Common myeloid progenitor, CD34-positive (primary cell): ENCODE results near the gene OR8A1.

Experiments
- CTCF ChIA-PET: fragments of 350-600 bp; sonication (Branson Sonifier 250); formaldehyde crosslinking; loops from one replicate; lab custom pipeline; 2021; ENCODE audit warnings: antibody characterized with exemption; lab: Charles Lee
- POLR2A ChIA-PET: fragments of 350-600 bp; sonication (Branson Sonifier 250); formaldehyde crosslinking; loops from one replicate; lab custom pipeline; 2021; ENCODE audit warnings: antibody characterized with exemption; lab: Charles Lee
- DNase-seq, 3 donors: peaks; one replicate each; pipeline versions ENCODE4 v3.0.0 to v3.0.0-alpha.2; 2013
- H3K27ac ChIP-seq, 2 experiments: 1 replicate in 1 of 2; 2 replicates in 1 of 2; pipeline ENCODE4 v1.7.0; 2013; ENCODE audit warnings: inconsistent platforms in 2 of 2, low read length in 2 of 2, mild to moderate bottlenecking in 2 of 2, low read depth in 1 of 2, moderate library complexity in 1 of 2; ENCODE audit not compliant: severe bottlenecking in 2 of 2, insufficient read depth in 1 of 2, poor library complexity in 1 of 2
- H3K27me3 ChIP-seq, 5 experiments: replicated peaks in 2 of 5; 1 replicate in 3 of 5; 2 replicates in 2 of 5; pipeline versions ENCODE4 v1.6.1 to v1.7.0; 2013; ENCODE audit warnings: low read length in 4 of 5, mild to moderate bottlenecking in 2 of 5, moderate library complexity in 2 of 5, inconsistent platforms in 1 of 5; ENCODE audit not compliant: insufficient read depth in 5 of 5, control insufficient read depth in 4 of 5
- H3K36me3 ChIP-seq, 4 experiments: 1 replicate in 2 of 4; 2 replicates in 2 of 4; pipeline versions ENCODE4 v1.6.1 to v1.7.0; 2013; ENCODE audit warnings: low read length in 3 of 4, control low read depth in 1 of 4, mild to moderate bottlenecking in 1 of 4; ENCODE audit not compliant: control insufficient read depth in 4 of 4, insufficient read depth in 4 of 4
- H3K4me1 ChIP-seq, 4 experiments: 1 replicate in 3 of 4; 2 replicates in 1 of 4; pipeline versions ENCODE4 v1.6.1 to v1.7.1; 2013; ENCODE audit warnings: low read length in 3 of 4, mild to moderate bottlenecking in 3 of 4, control low read depth in 1 of 4, inconsistent platforms in 1 of 4, moderate library complexity in 1 of 4; ENCODE audit not compliant: control insufficient read depth in 4 of 4, insufficient read depth in 4 of 4; ENCODE audit errors: control extremely low read depth in 1 of 4
- H3K4me3 ChIP-seq, 7 experiments: 1 replicate in 4 of 7; 2 replicates in 3 of 7; pipeline versions ENCODE4 v1.5.1 to v1.7.0; 2013; ENCODE audit warnings: mild to moderate bottlenecking in 7 of 7, low read length in 6 of 7, moderate library complexity in 6 of 7, inconsistent platforms in 2 of 7, low read depth in 2 of 7, control low read depth in 1 of 7; ENCODE audit not compliant: insufficient read depth in 4 of 7, control insufficient read depth in 1 of 7; ENCODE audit errors: extremely low read depth in 1 of 7
- H3K9me3 ChIP-seq, 5 experiments: 1 replicate in 4 of 5; 2 replicates in 1 of 5; pipeline versions ENCODE4 v1.6.1 to v1.7.1; 2013; ENCODE audit warnings: low read length in 4 of 5, mild to moderate bottlenecking in 2 of 5, inconsistent platforms in 1 of 5, low read depth in 1 of 5, moderate library complexity in 1 of 5; ENCODE audit not compliant: control insufficient read depth in 4 of 5, insufficient read depth in 2 of 5; ENCODE audit errors: control extremely low read depth in 1 of 5
- WGBS: methylation state at CpG from one replicate; pipeline ENCODE4 v1.1.5; 2013; ENCODE audit not compliant: insufficient coverage; 5-methylcytosine and 5-hydroxymethylcytosine counted together

Gene OR8A1

GRCh38 chr11:124541204-124541603, 28.6 kb upstream of the OR8A1 start:
- WGBS: 95% methylated on average over 6 of the region's 6 CpGs
- CTCF ChIA-PET: no interaction called here
- POLR2A ChIA-PET: no interaction called here

GRCh38 chr11:124543145-124543544, 26.7 kb upstream of the OR8A1 start:
- ChIA-PET POLR2A (no interaction called here), CTCF (no interaction called here)
- H3K9me3 ChIP-seq: peaks cover 0 to 4% (median 0%) of the 10 kb centered on the region in 5 experiments
- WGBS: 51% methylated on average over 6 of the region's 6 CpGs
- peak; percentile 3 to 59 (median 51) for DNase-seq
- no peak overlapping the region for H3K27ac ChIP-seq
- no peaks in the 10 kb centered on the region for H3K36me3 ChIP-seq
- peaks cover 0 to 4% (median under 1%) of the 10 kb centered on the region in 4 experiments for H3K4me1 ChIP-seq
- no peak overlapping the region for H3K4me3 ChIP-seq
- peaks cover 0 to 2% (median 0%) of the 10 kb centered on the region in 5 experiments for H3K27me3 ChIP-seq

More at GRCh38 chr11:124541204-124541603, 28.6 kb upstream of the OR8A1 start:
- no peak for DNase-seq
- H3K9me3 ChIP-seq: peaks cover 0 to 4% (median 0%) of the 10 kb centered on the region in 5 experiments
- H3K27me3 ChIP-seq: peaks cover 0 to 2% (median 0%) of the 10 kb centered on the region in 5 experiments
- H3K4me1 ChIP-seq: peaks cover 0 to 11% (median under 1%) of the 10 kb centered on the region in 4 experiments
- H3K4me3 ChIP-seq: no peak overlapping the region
- no peak overlapping the region for H3K27ac ChIP-seq
- H3K36me3 ChIP-seq: no peaks in the 10 kb centered on the region

DNA sequence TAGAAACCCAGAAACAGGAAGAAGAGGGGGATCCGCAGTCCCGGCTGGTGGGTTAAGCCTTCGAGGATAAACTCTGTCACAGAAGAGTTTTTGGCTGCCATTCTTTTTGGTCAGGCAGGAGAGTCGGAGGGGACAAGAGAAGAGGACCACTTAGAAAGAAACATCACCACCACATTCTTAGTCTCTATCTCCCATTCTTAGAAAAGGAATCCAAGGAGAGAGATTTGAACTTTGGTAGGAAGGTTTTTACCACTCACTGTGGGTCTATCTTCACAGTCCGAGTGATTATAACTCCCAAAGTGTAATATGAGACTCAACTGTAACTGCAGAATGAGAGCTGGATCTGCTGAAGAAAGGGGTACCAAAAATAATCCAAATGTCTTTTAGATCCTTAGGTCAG, 26.2 kb upstream of the OR8A1 start, which contains the start of gene OR8B12:
OR8B12 (minus strand) TSS at position 101 of the 400 bp plus-strand sequence; CDS start at position 101, 0 bp downstream.
- H3K9me3 ChIP-seq: peaks cover 0 to 4% (median 0%) of the 10 kb centered on the region in 5 experiments
- 92% methylated on average over 2 of the region's 5 CpGs for WGBS
- CTCF ChIA-PET: no interaction called here
- POLR2A ChIA-PET: no interaction called here
- no peak within 1 kb of the TSS for H3K27ac ChIP-seq
- no peaks in the 10 kb centered on the region for H3K36me3 ChIP-seq
- H3K27me3 ChIP-seq: peaks cover 0 to 2% (median 0%) of the 10 kb centered on the region in 5 experiments
- no peak for DNase-seq
- H3K4me1 ChIP-seq: peaks cover 0 to 4% (median under 1%) of the 10 kb centered on the region in 4 experiments
- no peak within 1 kb of the TSS for H3K4me3 ChIP-seq

GRCh38 chr11:124551189-124551588, 18.6 kb upstream of the OR8A1 start:
- Histone ChIP-seq H3K27ac (no peak overlapping the region), H3K36me3 (no peaks in the 10 kb centered on the region), H3K9me3 (peaks cover 0 to 2% (median 0%) of the 10 kb centered on the region in 5 experiments), H3K4me3 (no peak overlapping the region), H3K4me1 (no peaks in the 10 kb centered on the region), H3K27me3 (peaks cover 0 to 4% (median 0%) of the 10 kb centered on the region in 5 experiments)
- DNase-seq: no peak
- ChIA-PET CTCF (interaction anchor here (1.0 kb wide), 1 partner anchor 12 kb away, joined by 3 read pairs; no protein-coding TSS in a partner anchor), POLR2A (no interaction called here)
- 93% methylated on average over 5 of the region's 6 CpGs for WGBS

GRCh38 chr11:124551987-124552386, 17.8 kb upstream of the OR8A1 start:
- Histone ChIP-seq H3K4me3 (no peak overlapping the region), H3K9me3 (peaks cover 0 to 2% (median 0%) of the 10 kb centered on the region in 5 experiments), H3K27me3 (peaks cover 0 to 4% (median 0%) of the 10 kb centered on the region in 5 experiments), H3K4me1 (no peaks in the 10 kb centered on the region), H3K27ac (no peak overlapping the region), H3K36me3 (no peaks in the 10 kb centered on the region)
- ChIA-PET CTCF (interaction anchor here (0.7 kb wide), 1 partner anchor 555 kb away, joined by 3 read pairs; no protein-coding TSS in a partner anchor), POLR2A (no interaction called here)
- DNase-seq: no peak
- WGBS: 90% methylated on average over 2 of the region's 4 CpGs

GRCh38 chr11:124556828-124557227, 13.0 kb upstream of the OR8A1 start:
- Histone ChIP-seq H3K27me3 (peaks cover 0 to 5% (median 0%) of the 10 kb centered on the region in 5 experiments), H3K27ac (no peak overlapping the region), H3K4me3 (no peak overlapping the region), H3K36me3 (no peaks in the 10 kb centered on the region), H3K9me3 (no peaks in the 10 kb centered on the region), H3K4me1 (no peaks in the 10 kb centered on the region)
- POLR2A ChIA-PET: no interaction called here
- CTCF ChIA-PET: no interaction called here
- WGBS: 100% methylated on average over 2 of the region's 2 CpGs
- no peak for DNase-seq

GRCh38 chr11:124570160-124570559, 363 bp downstream of the OR8A1 start:
- Histone ChIP-seq H3K4me3 (no peak overlapping the region), H3K27ac (no peak overlapping the region), H3K36me3 (no peaks in the 10 kb centered on the region), H3K27me3 (no peaks in the 10 kb centered on the region), H3K4me1 (peaks cover 0 to 3% (median 0%) of the 10 kb centered on the region in 4 experiments), H3K9me3 (peaks cover 0 to 9% (median 0%) of the 10 kb centered on the region in 5 experiments)
- WGBS: 99% methylated on average over 7 of the region's 7 CpGs
- ChIA-PET CTCF (interaction anchor here (1.5 to 1.6 kb wide), 2 partner anchors 14 to 15 kb away, joined by 3 to 4 read pairs; no protein-coding TSS in a partner anchor), POLR2A (no interaction called here)
- no peak for DNase-seq
